ENCODE results near the gene TSC22D1. TPM values are rescaled to one million over a fixed set of nuclear protein-coding genes. Genes with fewer than 3 reads are reported as not detected.

TSC22D1 gene
- total and polyA plus RNA-seq, 7 donors, result 34.5 to 203 (median 121) TPM

- 80 to 93% (median 88%) methylated on average over 1 of the region's 1 CpG for WGBS, 3 donors
- H3K4me3 ChIP-seq, result no peak overlapping the region
- intact Hi-C loops (cut with DNase I), result loop anchor here (5.0 to 10.0 kb wide), 3 partner anchors 39 to 397 kb away; no protein-coding TSS in a partner anchor
These were observed 88.1 kb downstream of the TSC22D1 start for GRCh38 chr13:44487989-44488388.

GRCh38 chr13:44484562-44485138, 91.5 kb downstream of the TSC22D1 start:
- ATAC-seq (no peak), DNase-seq (no peak)
- no peaks in the 10 kb centered on the region for H3K36me3 ChIP-seq (ENCODE audit: insufficient read depth in 1 of 2, low read depth in 1 of 2)
- intact Hi-C loops (cut with DNase I), result loop anchor here (2.0 to 10.0 kb wide), 6 partner anchors 43 to 486 kb away; partner anchors contain the start of gene TSC22D1 (in 1 of the 2)
- no peaks in the 10 kb centered on the region for H3K27me3 ChIP-seq (ENCODE audit: insufficient read depth in 3 of 3, low read length in 2 of 3)
- 73 to 83% (median 81%) methylated on average over 4 of the region's 4 CpGs for WGBS, 3 donors
- peak overlapping the region; percentile 11 for H3K4me3 ChIP-seq
- H3K27ac ChIP-seq, result no peak overlapping the region
- H3K4me1 ChIP-seq, result peaks cover 33% of the 10 kb centered on the region
- no peaks in the 10 kb centered on the region for H3K9me3 ChIP-seq
- TF ChIP-seq, protein P1, sequence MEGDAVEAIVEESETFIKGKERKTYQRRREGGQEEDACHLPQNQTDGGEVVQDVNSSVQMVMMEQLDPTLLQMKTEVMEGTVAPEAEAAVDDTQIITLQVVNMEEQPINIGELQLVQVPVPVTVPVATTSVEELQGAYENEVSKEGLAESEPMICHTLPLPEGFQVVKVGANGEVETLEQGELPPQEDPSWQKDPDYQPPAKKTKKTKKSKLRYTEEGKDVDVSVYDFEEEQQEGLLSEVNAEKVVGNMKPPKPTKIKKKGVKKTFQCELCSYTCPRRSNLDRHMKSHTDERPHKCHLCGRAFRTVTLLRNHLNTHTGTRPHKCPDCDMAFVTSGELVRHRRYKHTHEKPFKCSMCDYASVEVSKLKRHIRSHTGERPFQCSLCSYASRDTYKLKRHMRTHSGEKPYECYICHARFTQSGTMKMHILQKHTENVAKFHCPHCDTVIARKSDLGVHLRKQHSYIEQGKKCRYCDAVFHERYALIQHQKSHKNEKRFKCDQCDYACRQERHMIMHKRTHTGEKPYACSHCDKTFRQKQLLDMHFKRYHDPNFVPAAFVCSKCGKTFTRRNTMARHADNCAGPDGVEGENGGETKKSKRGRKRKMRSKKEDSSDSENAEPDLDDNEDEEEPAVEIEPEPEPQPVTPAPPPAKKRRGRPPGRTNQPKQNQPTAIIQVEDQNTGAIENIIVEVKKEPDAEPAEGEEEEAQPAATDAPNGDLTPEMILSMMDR (IDR thresholded peaks at IDR 0.05), result no peak

More at GRCh38 chr13:44487989-44488388, 88.1 kb downstream of the TSC22D1 start:
- Histone ChIP-seq H3K9me3 (no peaks in the 10 kb centered on the region), H3K27me3 (ENCODE audit: insufficient read depth in 3 of 3, low read length in 2 of 3) (no peaks in the 10 kb centered on the region), H3K4me1 (peaks cover 18% of the 10 kb centered on the region), H3K27ac (no peak overlapping the region), H3K36me3 (ENCODE audit: insufficient read depth in 1 of 2, low read depth in 1 of 2) (no peaks in the 10 kb centered on the region)
- no peak for DNase-seq
- ATAC-seq, result no peak
- TF ChIP-seq, protein P1 (IDR thresholded peaks at IDR 0.05), result no peak

- WGBS, 3 donors, result 69 to 88% (median 81%) methylated on average over 4 of the region's 4 CpGs
- Histone ChIP-seq H3K4me3 (no peak overlapping the region), H3K27ac (peak overlapping the region; percentile 26), H3K9me3 (no peaks in the 10 kb centered on the region), H3K4me1 (peaks cover 52% of the 10 kb centered on the region), H3K36me3 (ENCODE audit: insufficient read depth in 1 of 2, low read depth in 1 of 2) (no peaks in the 10 kb centered on the region), H3K27me3 (ENCODE audit: insufficient read depth in 3 of 3, low read length in 2 of 3) (no peaks in the 10 kb centered on the region)
- no peak for DNase-seq
- intact Hi-C loops (cut with DNase I), result loop anchor here in 1 of 2 donors (5.0 kb wide), 1 partner anchor 567 kb away; no protein-coding TSS in a partner anchor
- TF ChIP-seq, protein P1 (IDR thresholded peaks at IDR 0.05), result no peak
- peak in 1 of 4 donors; percentile 7 for ATAC-seq
These were observed 101.8 kb downstream of the TSC22D1 start for GRCh38 chr13:44474122-44474910.

DNA sequence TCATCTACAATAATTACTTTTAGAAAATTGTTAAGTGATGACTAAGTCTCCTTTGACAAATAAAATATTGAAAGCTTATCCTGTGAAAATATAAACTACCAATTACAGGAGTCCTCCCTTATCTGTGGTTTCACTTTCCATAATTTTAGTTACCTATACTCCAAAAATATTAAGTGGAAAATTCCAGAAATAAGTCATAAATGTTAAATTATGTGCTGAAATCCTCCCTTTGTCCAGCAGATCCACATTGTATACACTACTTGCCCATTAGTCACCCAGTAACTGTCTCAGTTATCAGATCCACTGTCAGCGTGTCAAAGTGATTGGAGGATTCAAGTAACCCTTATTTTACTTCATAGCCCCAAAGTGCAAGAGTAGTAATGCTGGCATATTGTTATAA, 104.4 kb downstream of the TSC22D1 start:
- intact Hi-C loops (cut with DNase I), result loop anchor here in 1 of 2 donors (5.0 kb wide), 1 partner anchor 564 kb away; no protein-coding TSS in a partner anchor
- Histone ChIP-seq H3K4me1 (peaks cover 48% of the 10 kb centered on the region), H3K36me3 (ENCODE audit: insufficient read depth in 1 of 2, low read depth in 1 of 2) (no peaks in the 10 kb centered on the region), H3K27me3 (ENCODE audit: insufficient read depth in 3 of 3, low read length in 2 of 3) (no peaks in the 10 kb centered on the region), H3K9me3 (no peaks in the 10 kb centered on the region), H3K27ac (no peak overlapping the region), H3K4me3 (no peak overlapping the region)
- WGBS, 3 donors, result 40 to 78% (median 48%) methylated on average over 1 of the region's 1 CpG
- TF ChIP-seq, protein P1 (IDR thresholded peaks at IDR 0.05), result no peak
- ATAC-seq, result peak in 3 of 4 donors; percentile 41 to 45 (median 45)
- no peak for DNase-seq

Measured in psoas muscle (tissue), 8 donors.